NCI-H1417 (cell line): ENCODE data around the gene COIL.
"Not testable (repeated sequence)": the region's sequence is repeated elsewhere in the genome, so short reads cannot be mapped to it uniquely, and the experiment has no call there.

Experiments
- DNase-seq, 3 experiments: peaks; one replicate each; lab custom pipeline; 2025; lab: John Stamatoyannopoulos, UW

The COIL gene

DNA sequence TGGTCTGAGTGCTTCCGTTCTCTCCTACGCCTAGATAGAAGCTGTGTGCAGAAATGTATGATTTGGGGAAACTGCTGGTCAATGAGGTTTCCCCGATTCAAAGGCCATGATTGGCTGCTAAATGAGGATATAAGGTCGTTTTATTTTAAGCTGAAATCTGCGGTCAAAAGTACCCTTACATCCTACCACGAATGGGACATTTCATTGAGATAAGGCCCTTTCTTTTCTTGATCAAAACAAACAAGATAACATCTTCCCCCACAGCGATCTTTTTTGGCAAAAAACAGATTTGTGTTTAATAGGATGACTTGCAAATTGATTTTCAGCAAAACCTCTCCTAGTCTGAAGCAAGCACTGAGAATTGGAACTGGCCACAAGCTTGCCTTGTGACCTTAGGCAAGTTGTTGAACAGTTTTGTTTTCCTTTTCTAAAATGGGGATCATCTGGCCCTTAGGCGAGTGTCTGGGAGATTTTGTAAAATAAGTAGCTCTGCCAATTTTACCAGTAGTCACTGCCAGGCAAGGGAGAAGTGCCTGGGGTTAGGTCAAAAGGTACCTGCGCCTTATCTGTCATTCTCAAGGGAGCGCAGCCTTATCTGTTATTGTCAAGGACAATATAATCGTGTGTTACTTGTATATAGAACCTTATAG lies 17.7 kb upstream of the COIL start:
- DNase-seq, result peak in 2 of 3 experiments; percentile 21 to 57

DNA sequence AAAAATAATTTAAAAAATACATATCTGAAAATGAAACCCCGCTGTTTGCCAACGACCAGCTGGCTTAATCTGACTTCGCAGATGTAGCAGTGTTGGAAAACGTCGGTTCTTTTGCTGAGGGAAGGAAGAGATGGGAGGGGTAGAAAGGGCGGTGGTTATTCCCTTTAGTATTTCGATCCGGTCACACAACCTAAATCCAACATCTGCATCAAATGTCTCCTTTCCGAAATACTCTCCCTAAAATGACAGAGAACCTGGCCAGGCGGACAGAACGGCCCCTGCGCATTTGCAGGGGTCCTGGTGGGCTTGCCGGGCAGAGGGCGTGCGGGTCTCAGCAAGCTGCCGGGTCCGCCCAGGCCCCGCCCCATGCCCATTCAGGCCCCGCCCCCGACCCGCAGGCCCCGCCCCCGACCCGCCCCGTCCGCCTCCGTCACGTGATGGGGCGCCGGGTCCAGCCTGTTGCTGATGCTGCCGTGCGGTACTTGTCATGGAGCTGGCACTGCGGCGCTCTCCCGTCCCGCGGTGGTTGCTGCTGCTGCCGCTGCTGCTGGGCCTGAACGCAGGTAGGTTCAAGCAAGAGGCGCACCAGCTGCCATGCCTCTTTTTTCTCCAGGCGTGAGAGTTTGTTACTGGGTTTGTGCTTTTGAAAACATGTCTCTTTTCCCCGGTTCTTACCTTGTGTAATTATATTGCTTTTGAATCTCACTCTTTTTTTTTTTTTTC lies 17.0 kb upstream of the COIL start, which contains the start of gene SCPEP1:
TSS of gene SCPEP1 (plus strand) at position 459 of the 723 bp plus-strand sequence. CDS start at position 488, 29 bp downstream.
- DNase-seq, result peak; percentile 80 to 93 (median 88)

DNA sequence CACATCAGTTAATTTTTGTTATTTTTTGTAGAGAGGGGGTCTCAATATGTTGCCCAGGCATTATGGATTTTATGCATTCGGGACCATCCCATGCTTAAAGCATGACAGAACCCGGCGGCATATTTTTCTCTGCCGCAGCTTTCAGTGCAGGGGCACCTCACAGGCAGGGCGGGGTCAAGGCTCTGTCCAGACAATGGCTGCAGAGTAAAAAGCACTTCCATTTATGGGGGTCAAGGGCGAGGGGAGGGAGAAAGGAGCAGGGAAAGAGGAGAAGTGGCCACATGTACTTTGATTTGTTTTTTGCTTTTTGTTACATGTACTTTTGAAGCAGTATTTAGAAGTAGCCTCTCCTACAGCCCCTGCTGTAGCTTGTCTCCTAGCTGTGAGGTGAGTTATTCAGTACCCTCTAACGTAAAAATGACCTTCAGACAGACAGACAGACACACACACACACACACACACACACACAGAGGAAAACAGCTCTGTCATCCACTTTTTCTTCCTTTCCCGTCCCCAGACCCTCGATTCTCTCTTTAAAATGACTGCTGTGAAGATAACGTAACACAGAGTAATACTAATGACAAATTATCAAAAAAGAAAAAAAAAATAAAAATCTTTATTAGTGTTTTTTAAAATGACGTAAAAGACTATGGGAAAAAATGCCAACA lies 16.2 kb upstream of the COIL start:
- peak in 1 of 3 experiments; percentile 53 for DNase-seq

DNA sequence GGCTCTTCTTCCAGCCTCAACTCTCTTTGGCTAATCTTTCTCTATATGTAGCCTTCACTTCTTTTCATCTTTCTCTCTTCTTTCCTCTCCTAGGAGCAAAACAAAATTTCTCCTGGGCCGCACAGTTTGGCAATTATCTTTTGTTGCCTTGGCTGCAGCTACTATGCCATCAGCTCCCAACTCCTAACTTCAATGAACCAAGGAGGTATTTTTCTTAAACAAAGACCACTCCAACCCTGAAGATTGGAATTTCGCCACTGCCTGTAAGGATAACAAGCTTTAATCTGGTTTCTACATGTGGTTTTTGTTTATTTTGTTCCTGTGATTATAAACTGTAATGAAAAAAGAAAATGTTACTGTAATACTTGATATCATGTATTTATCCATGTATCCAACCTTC lies 14.8 kb upstream of the COIL start:
- no peak for DNase-seq

DNA sequence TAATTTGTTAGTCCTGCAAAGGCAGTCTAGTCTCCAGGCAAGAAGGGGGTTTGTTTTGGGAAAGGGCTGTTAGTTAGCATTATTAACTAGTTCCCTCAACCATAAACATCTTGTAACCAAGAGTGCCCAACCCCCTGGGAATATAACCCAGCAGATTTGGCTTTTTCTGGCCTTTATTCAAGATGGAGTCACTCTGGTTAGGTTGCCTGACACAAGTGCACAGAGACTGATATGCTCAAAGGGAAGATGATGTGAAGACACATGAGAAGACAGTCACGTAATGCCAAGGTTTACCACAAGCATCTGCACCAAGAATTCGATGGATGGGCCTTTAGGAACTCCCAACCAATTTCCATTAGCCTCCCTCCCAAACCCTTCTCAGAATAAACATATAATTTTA lies 13.2 kb upstream of the COIL start:
- no peak for DNase-seq

DNA sequence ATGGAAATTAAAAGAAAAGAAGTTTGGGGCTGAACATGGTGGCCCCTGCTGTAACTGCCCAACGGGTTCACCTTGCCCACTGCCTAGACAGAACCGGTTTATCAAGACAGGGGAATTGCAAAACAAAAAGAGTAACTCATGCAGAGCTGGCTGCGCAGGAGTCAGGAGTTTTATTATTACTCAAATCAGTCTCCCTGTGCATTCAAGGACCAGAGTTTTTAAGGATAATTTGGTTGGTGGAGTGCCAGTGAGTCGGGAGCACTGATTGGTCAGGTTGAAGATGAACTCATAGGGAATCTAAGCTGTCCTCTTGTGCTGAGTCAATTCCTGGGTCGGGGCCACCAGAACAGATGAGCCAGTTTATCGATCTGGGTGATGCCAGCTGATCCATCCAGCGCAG lies 12.7 kb upstream of the COIL start:
- no peak for DNase-seq

DNA sequence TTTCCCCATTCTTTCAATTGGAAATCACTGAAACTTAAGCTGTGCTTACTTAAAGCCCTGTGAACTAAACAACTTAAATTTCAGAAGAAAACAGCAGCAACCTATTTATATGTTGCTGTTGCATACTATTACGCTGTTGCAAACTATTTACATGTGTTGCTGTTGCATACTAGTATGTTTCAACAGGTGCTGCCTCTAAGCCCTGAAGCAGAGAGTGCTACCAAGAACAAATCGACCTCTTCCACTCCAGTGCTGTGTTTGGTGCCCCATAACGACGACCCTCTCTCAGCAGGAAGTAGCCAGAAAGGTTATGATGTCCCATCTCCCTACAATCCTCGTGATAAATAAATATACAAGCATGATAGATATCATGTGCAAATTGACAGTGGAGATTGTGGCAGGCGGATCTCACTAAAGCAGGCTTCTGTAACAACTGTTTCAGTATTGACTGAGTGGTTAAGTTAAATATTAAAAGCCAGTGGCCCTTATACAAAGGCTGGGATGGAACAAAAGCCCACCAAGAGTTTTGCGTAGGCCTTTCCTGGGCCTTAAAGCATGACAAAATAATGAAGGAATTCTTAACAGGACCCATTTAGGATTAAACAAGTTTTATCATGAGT lies 11.4 kb upstream of the COIL start:
- no peak for DNase-seq

DNA sequence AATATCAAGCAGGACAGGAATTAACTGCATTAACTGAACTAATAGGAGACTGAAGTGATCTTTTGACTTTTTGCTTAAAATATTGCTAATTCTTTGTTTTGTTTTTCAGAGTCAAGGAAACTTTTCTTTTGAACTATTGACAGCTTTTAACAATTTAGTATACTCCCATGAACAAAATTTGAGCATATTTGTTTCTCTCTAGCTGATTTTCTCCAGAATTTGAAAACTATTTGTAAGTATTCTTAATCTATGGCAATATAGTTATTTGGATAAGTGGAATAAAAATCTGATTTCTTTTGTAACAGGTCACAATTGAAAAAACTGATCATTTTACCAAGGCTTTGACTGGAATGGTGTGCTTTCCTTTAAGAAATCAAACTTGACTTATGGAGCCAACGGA lies 10.1 kb upstream of the COIL start:
- no peak for DNase-seq

DNA sequence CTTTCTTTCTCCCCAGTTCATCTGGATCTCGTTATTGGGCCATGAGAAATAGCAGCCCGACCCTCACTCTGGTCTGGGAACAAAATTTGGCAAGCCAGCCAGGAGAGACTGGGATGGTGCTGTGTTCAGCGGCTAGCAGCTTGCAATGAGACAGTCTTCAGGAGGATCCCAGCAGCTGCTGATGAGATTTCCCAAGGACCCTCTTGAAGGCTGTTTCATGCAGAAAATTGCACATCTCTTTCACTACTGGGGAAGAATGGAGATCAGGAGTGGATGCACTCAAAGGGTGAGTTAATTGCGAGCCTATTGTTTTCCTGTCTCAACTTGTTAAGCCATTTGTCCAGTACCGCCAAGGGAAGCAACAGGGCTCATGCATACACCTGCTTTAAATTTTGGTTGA lies 5.5 kb upstream of the COIL start:
- DNase-seq, result peak; percentile 79 to 98 (median 97)

DNA sequence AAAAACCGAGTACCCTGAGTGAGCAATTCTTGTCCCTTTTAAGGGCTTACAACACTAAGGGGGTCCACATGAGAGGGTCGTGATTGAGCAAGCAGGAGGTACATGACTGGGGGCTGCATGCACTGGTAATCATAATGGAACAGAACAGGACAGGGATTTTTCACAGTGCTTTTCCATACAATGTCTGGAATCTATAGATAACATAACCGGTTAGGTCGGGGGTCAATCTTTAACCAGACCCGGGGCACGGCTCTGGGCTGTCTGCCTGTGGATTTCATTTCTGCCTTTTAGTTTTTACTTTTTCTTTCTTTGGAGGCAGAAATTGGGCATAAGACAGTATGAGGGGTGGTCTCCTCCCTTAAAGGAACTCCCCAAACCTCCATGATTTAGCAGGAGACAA lies 4.8 kb upstream of the COIL start:
- DNase-seq, result not testable (repeated sequence)

DNA sequence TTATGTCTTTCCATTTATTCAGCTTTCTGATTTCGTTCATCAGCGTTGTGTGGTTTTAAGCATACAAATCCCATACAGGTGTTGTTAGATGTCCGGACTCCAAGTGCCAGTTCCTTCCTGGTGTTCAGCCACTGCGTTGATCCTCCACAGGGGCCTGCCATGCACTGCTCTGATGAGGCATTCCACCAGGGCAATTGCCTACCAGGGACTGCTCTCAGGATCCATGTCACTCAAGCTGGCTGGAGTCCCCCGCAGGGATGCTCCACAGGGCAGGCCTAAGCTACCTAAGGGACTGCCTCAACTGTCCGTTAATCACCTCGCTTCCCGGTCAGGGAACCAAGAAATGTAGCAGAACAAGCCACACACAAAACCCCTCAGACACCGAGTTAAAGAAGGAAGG lies 4.4 kb upstream of the COIL start:
- not testable (repeated sequence) for DNase-seq

DNA sequence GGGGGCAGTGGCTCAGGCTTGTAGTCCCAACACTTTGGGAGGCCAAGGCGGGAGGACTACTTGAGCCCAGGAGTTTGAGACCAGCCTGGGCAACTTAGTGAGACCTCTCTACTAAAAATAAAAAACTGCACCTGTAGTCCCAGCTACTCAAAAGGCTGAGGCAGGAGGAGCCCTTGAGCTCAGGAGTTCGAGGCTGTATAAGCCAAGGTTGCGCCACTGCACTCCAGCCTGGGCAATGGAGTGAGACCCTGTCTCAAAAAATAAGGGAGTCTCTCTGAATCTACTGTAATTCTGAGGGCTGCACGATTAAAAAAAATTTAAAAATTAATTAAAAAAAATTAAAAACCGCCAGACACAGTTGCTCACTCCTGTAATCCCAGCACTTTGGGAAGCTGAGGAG lies 3.9 kb downstream of the COIL start:
- no peak for DNase-seq

DNA sequence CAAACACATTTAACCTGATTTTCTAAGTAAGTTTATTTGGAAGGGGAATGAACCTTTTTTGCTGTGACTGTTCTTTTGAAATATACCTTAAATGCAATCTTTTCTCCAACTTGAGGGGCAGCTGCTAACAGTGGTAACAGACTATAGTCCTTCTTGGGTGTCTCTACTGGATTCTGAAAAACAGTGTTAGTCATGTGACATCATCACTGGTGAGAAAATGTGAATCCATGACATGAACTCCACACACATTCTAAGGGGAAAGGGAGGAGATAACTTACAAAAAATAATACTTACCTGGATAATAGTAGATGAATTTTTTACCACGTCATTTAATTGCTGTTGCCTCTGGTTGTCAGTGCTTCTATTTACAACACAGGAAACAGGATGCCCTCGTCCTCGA lies 11.3 kb downstream of the COIL start:
- DNase-seq, result no peak

DNA sequence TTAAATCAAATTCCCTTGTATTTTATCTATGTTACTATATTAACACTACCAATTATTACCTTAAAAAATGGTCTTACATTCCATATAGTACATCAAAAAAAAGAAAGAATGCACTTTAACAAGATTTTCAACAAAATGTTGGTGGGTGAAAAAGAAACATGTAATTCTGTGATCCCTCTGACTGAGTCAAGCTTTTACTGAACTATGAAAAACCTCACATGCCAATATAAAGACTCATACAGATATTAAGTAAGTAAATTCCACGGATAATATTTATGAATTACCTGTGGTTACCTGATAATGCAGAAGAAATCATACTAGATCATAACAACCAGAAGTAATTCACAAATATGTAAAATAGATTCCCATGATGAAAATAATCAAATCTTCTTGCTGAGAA lies 12.4 kb downstream of the COIL start:
- no peak for DNase-seq

DNA sequence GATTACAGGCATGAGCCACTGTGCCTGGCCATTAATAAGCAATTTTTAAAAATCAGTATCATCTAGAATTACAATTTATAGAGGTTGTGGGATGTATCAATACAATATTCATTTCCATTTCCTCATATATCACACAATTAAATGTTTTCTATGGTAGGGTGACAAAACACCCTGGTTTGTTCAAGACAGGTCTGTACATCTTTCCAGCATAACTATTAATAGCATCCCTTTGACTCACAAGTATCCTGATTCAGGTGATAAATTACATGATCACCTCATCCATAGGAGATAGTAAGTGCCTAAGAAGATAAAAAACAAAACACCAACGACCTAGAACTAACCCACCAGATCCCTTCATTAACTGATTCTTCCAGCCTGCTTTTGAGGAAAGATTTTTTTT lies 13.1 kb downstream of the COIL start:
- no peak for DNase-seq

DNA sequence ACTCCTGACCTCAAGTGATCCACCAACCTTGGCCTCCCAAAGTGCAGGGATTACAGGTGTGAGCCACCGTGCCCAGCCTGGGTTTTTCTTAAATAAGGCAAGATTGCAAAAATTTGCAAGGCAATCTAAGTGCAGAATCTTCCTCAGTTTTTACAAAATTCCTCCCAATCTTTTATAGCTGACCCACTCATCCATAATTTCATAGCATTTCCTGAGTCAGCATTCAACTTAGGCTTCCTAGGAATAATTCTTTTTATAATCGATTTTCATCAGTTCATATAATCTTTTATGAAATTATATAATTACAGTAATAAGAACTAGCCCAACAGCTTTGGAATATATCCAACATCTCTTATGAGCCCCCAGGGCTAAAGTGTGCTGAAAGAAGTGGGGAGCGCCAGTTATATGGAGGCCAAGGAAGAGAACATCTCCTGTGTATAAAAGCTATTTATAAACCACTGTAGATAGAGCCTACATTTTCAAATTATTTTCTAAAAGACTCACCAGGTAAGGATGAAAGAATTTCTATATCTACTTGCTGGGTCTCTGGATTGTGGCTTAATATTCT lies 14.8 kb downstream of the COIL start:
- DNase-seq, result no peak

DNA sequence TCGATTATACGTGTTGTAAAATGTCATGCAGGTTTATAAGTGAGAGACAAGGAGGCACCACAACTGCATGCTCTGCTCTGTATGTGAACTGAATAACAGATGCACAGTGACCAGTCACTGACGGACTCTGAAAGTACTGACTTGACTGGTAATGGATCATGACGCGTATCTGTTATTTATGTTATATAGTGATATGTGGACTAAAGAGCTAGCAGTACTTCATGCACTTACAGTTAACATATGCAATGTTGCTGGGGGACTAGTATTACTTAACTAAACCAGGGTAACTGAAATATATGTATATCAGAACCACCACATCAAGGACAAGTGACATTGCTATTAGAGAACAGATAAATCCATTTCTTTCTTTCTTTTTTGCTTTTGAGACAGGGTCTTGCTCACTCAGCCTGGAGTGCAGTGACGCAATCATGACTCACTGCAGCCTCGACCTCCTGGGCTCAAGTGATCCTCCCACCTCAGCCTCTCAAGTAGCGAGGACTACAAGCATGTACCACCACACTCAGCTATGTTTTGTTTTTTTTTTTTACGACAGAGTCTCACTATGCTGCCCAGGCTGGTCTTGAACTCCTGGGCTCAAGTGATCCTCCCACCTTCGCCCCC lies 17.2 kb downstream of the COIL start:
- DNase-seq, result no peak

DNA sequence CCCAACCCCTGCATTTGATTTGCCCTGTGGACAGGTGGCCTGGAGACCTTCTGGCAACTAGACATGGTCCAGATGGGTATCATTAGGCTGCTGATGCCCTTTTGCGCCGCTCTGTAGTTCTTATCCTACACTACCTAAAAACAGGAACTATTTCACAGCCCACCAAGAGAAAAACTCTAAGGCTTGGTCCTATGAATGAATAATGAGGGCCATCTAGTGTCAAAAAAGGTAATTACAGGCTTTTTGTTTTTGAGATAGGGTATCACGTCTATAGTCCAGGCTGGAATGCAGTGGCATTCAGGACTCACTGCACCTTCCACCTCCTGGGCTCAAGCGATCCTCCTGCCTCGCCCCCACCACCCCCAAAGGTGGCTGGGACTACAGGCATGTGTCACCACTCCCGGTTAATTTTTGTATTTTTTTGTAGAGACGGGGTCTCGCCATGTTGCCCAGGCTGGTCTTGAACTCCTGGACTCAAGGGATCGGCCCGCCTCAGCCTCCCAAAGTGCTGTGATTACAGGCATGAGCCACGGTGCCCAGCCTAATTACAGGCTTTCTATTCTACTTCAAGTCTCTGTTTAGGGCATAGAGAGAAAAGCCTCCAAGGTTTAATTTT lies 20.9 kb downstream of the COIL start:
- peak; percentile 21 to 78 (median 62) for DNase-seq

DNA sequence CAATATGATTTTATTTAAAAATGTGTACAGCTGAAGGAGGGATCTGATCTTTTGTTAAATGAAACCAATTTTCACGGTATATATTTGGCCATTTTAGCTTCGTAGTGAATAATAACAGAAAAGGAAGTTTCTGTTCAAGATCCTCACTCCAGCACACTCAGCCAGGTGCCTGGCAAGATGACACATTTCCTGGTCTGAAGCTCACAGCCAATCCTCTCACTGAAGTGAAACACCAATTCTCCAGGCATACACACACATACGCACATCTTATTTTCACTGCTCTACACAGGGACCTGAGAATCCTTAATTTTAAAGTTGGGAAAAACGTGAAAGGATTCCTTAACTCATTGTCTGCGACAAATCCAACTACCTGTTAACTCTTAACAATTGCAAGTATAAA lies 22.6 kb downstream of the COIL start:
- not testable (repeated sequence) for DNase-seq

DNA sequence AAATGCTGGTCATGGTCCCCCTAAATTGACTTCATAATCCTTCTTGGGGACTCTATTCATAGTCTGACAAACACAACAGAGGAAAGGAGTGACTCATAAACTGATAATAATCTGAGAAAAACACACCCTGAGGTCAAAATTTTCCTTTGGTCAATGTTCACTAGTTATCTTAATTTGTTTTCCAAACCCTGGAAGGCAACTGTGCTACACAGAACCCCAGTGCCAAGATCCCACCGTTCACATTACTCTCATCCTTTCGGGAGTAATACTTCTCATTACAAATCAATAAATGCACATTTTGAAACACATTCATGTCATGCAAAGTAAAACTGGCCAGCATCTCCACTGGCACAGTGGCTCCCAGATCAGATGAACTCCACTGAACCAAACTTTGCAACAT lies 23.2 kb downstream of the COIL start:
- DNase-seq, result no peak

DNA sequence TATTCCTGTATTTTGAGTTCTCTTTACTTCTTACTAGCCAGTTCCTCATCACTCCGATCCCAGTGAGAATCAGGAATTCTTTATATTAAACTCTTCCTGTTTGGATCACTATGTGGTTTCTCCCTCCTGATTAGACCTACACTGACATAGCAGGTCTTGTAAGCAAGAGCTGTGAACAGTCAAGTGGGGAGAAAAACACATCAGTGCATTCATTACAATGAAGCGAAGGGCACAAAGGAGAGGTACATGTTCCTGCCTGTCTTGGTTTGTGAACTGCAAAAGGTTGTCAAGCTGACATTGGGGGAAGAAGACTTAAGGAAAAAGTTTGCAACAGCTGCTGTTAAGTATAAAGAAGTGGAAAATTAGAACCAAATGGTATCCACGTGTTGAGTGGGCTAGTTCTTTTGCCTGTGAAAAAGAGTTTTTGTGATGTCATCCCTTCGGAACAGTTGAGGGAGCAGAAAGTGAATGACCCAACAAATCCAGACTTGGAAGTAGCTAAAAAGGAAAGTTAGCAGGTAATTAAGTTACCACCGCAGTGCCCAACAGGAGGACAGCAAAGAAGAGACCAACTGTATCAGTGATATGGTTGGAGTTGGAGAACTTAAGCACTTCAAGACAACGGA lies 24.0 kb downstream of the COIL start:
- no peak for DNase-seq
